CD1c-positive myeloid dendritic cell (primary cell): Measurements from ENCODE around the gene SCAF4.
"Not testable (repeated sequence)": the region's sequence is repeated elsewhere in the genome, so short reads cannot be mapped to it uniquely, and the experiment has no call there.

ENCODE experiments used
- DNase-seq: peaks from one replicate; pipeline ENCODE4 v3.0.0-alpha.2; 2016; ENCODE audit errors: extremely low spot score

SCAF4 gene

GRCh38 chr21:31741116-31741515 lies 9.2 kb upstream of the SCAF4 start:
- DNase-seq, result no peak

GRCh38 chr21:31737586-31738397 lies 5.9 kb upstream of the SCAF4 start:
- not testable (repeated sequence) for DNase-seq

- DNase-seq, result no peak
Measured at GRCh38 chr21:31735511-31735992, 3.6 kb upstream of the SCAF4 start.

- DNase-seq, result no peak
Measured at GRCh38 chr21:31733551-31734149, 1.7 kb upstream of the SCAF4 start.

GRCh38 chr21:31732597-31733550 lies 956 bp upstream of the SCAF4 start:
- DNase-seq, result peak; percentile 21

- DNase-seq, result peak; percentile 50
Measured at GRCh38 chr21:31731056-31731856, 662 bp downstream of the SCAF4 start.

- DNase-seq, result peak; percentile 32
Measured at GRCh38 chr21:31730712-31731055, 1.2 kb downstream of the SCAF4 start.

- DNase-seq, result no peak
Measured at GRCh38 chr21:31729622-31730343, 2.1 kb downstream of the SCAF4 start.

- no peak for DNase-seq
Measured at GRCh38 chr21:31728952-31729351, 3.0 kb downstream of the SCAF4 start.

- no peak for DNase-seq
Measured at GRCh38 chr21:31728191-31728590, 3.7 kb downstream of the SCAF4 start.

- no peak for DNase-seq
Measured at GRCh38 chr21:31727181-31727580, 4.7 kb downstream of the SCAF4 start.

GRCh38 chr21:31726407-31726806 lies 5.5 kb downstream of the SCAF4 start:
- DNase-seq, result no peak

- DNase-seq, result no peak
Measured at GRCh38 chr21:31725202-31725839, 6.6 kb downstream of the SCAF4 start.

- DNase-seq, result no peak
Measured at GRCh38 chr21:31724552-31724951, 7.4 kb downstream of the SCAF4 start.

- no peak for DNase-seq
Measured at GRCh38 chr21:31721381-31721780, 10.5 kb downstream of the SCAF4 start.

- DNase-seq, result no peak
Measured at GRCh38 chr21:31720739-31721138, 11.2 kb downstream of the SCAF4 start.

GRCh38 chr21:31720330-31720729 lies 11.6 kb downstream of the SCAF4 start:
- DNase-seq, result no peak

- DNase-seq, result no peak
Measured at GRCh38 chr21:31716106-31716505, 15.8 kb downstream of the SCAF4 start.

GRCh38 chr21:31714741-31715365 lies 17.1 kb downstream of the SCAF4 start:
- no peak for DNase-seq
